Esophagus squamous epithelium (tissue), 5 donors: ENCODE data around the gene TSPAN15. TPM values are rescaled to one million over a fixed set of nuclear protein-coding genes. Genes with fewer than 3 reads are reported as not detected.
A peak's percentile ranks its signal among the peaks of the same experiment; 100 is the strongest.

Source experiments
- DNase-seq: peaks from one replicate; lab custom pipeline; 2025; lab: John Stamatoyannopoulos, UW
- H3K27ac ChIP-seq, 4 donors: fragments of 200-600 bp; sonication (generic); one replicate each; pipeline ENCODE4 v1.5.1; 2016 to 2019; ENCODE audit warnings: mild to moderate bottlenecking in 1 of 4
- H3K27me3 ChIP-seq, 4 donors: fragments of 200-600 bp; sonication (generic); 1 replicate in 3 of 4; 2 replicates in 1 of 4; pipeline versions ENCODE4 v1.5.1 to v1.6.0; 2017 to 2021; ENCODE audit warnings: antibody characterized with exemption in 1 of 4
- H3K36me3 ChIP-seq, 3 donors: fragments of 200-600 bp; sonication (generic); one replicate each; pipeline ENCODE4 v1.5.1; 2016 to 2019
- H3K4me1 ChIP-seq, 3 donors: fragments of 200-600 bp; sonication (generic); one replicate each; pipeline ENCODE4 v1.5.1; 2017 to 2019
- H3K4me3 ChIP-seq, 4 donors: fragments of 200-600 bp; sonication (generic); 1 replicate in 3 of 4; 2 replicates in 1 of 4; pipeline ENCODE4 v1.5.1; 2016 to 2019; ENCODE audit warnings: mild to moderate bottlenecking in 2 of 4, moderate library complexity in 1 of 4
- H3K9me3 ChIP-seq, 3 donors: fragments of 200-600 bp; sonication (generic); one replicate each; pipeline ENCODE4 v1.5.1; 2016 to 2019
- POLR2A ChIP-seq, 4 donors: fragments of 450-650 bp; IDR thresholded peaks; one replicate each; pipeline ENCODE4 v1.6.1; 2017; ENCODE audit warnings: antibody characterized with exemption in 4 of 4, mild to moderate bottlenecking in 4 of 4, moderate library complexity in 3 of 4
- WGBS, 2 donors: methylation state at CpG; one replicate each; pipeline ENCODE4 v1.1.5; 2018; 5-methylcytosine and 5-hydroxymethylcytosine counted together
- intact Hi-C: fragments of 100-400 bp; cut with DNase I; formaldehyde crosslinking; loops from one replicate; pipeline ENCODE4 v1.15.0; 2022
- total RNA-seq, 4 donors: library from RNA; depleted of rRNA; stranded (reverse); fragments of >200 nt; gene quantifications; one replicate each; pipeline ENCODE4 v1.1.0, GENCODE V29; 2016
- TF ChIP-seq, protein P1 (sequence below), 6 experiments: fragments of 450-650 bp in 4 of 6; fragments of 200-600 bp in 2 of 6; sonication (generic) in 2 of 6; IDR thresholded peaks; one replicate each; pipeline ENCODE4 v1.5.1; 2016 to 2019; ENCODE audit warnings: antibody characterized with exemption in 6 of 6, mild to moderate bottlenecking in 4 of 6, moderate library complexity in 4 of 6
- donor health status: DM: yes; HTN: yes; CAD: no.

The TSPAN15 gene
- total RNA-seq, 4 donors from 2014 or later, result 3.6 to 24.0 (median 18.5) TPM

- Histone ChIP-seq H3K27me3 (no peaks in the 10 kb centered on the region), H3K4me3 (no peak overlapping the region), H3K9me3 (no peaks in the 10 kb centered on the region), H3K27ac (peak overlapping the region in 1 of 4 donors; percentile 62), H3K36me3 (peaks cover 0 to 10% (median 0%) of the 10 kb centered on the region in 3 donors), H3K4me1 (peaks cover 0 to 18% (median 9%) of the 10 kb centered on the region in 3 donors)
- WGBS, 2 donors, result 91 to 92% methylated on average over 5 to 10 of the region's 15 CpGs
- TF ChIP-seq, protein P1, sequence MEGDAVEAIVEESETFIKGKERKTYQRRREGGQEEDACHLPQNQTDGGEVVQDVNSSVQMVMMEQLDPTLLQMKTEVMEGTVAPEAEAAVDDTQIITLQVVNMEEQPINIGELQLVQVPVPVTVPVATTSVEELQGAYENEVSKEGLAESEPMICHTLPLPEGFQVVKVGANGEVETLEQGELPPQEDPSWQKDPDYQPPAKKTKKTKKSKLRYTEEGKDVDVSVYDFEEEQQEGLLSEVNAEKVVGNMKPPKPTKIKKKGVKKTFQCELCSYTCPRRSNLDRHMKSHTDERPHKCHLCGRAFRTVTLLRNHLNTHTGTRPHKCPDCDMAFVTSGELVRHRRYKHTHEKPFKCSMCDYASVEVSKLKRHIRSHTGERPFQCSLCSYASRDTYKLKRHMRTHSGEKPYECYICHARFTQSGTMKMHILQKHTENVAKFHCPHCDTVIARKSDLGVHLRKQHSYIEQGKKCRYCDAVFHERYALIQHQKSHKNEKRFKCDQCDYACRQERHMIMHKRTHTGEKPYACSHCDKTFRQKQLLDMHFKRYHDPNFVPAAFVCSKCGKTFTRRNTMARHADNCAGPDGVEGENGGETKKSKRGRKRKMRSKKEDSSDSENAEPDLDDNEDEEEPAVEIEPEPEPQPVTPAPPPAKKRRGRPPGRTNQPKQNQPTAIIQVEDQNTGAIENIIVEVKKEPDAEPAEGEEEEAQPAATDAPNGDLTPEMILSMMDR (IDR thresholded peaks at IDR 0.05), result no peak
- TF ChIP-seq POLR2A (IDR thresholded peaks at IDR 0.05), result no peak
- intact Hi-C loops, result loop anchor here (5.0 kb wide), 2 partner anchors 78 to 93 kb away; no protein-coding TSS in a partner anchor
- no peak for DNase-seq
Observed at GRCh38 chr10:69505636-69506318, 54.5 kb downstream of the TSPAN15 start.

DNA sequence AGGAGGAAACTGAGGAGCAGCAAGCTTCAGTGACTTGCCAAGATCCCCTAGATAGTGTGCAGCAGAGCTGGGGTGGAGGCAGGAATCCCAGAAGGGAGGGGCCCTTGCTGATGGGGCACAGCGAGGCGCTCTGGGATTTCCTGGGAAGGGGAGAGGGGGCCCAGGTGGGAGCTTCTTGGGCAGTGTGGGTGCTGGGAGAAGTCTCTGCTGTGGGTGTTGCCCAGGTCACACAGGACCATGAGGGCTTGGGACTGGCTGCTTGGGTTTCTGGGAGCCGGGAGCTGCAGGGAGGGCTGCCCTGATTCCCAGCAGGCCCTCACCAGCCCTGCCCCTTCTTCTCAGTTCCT, 55.2 kb downstream of the TSPAN15 start:
- TF ChIP-seq, protein P1 (IDR thresholded peaks at IDR 0.05), result no peak
- no peak for TF ChIP-seq POLR2A (IDR thresholded peaks at IDR 0.05)
- Histone ChIP-seq H3K9me3 (no peaks in the 10 kb centered on the region), H3K4me1 (peaks cover 0 to 18% (median 9%) of the 10 kb centered on the region in 3 donors), H3K27ac (peak overlapping the region in 3 of 4 donors; percentile 25 to 67 (median 62)), H3K36me3 (peaks cover 0 to 10% (median 0%) of the 10 kb centered on the region in 3 donors), H3K4me3 (no peak overlapping the region), H3K27me3 (no peaks in the 10 kb centered on the region)
- no peak for DNase-seq
- intact Hi-C loops, result loop anchor here (5.0 kb wide), 2 partner anchors 79 to 94 kb away; no protein-coding TSS in a partner anchor
- WGBS, 2 donors, result 100% methylated on average over 1 of the region's 3 CpGs; no CpG with 5 or more reads in 1 of the 2 donors

GRCh38 chr10:69506834-69507713, 55.8 kb downstream of the TSPAN15 start:
- no peak for DNase-seq
- Histone ChIP-seq H3K27ac (peak overlapping the region; percentile 13 to 67 (median 62)), H3K4me1 (peaks cover 0 to 18% (median 9%) of the 10 kb centered on the region in 3 donors), H3K36me3 (peaks cover 0 to 15% (median 0%) of the 10 kb centered on the region in 3 donors), H3K4me3 (peak overlapping the region in 3 of 4 donors; percentile 21 to 57 (median 23)), H3K27me3 (no peaks in the 10 kb centered on the region), H3K9me3 (no peaks in the 10 kb centered on the region)
- TF ChIP-seq, protein P1 (IDR thresholded peaks at IDR 0.05), result no peak
- TF ChIP-seq POLR2A (IDR thresholded peaks at IDR 0.05), result no peak
- WGBS, 2 donors, result 40 to 56% methylated on average over 5 to 6 of the region's 19 CpGs
- intact Hi-C loops, result loop anchor here (5.0 kb wide), 2 partner anchors 80 to 95 kb away; no protein-coding TSS in a partner anchor

GRCh38 chr10:69508738-69509340, 57.6 kb downstream of the TSPAN15 start:
- TF ChIP-seq, protein P1 (IDR thresholded peaks at IDR 0.05), result no peak
- TF ChIP-seq POLR2A (IDR thresholded peaks at IDR 0.05), result no peak
- H3K27ac ChIP-seq, result no peak overlapping the region
- H3K4me1 ChIP-seq, result peaks cover 0 to 22% (median 9%) of the 10 kb centered on the region in 3 donors
- 81 to 96% methylated on average over 5 to 6 of the region's 7 CpGs for WGBS, 2 donors
- DNase-seq, result no peak
- peaks cover 0 to 7% (median 0%) of the 10 kb centered on the region in 3 donors for H3K36me3 ChIP-seq
- H3K9me3 ChIP-seq, result no peaks in the 10 kb centered on the region
- intact Hi-C loops, result loop anchor here (5.0 kb wide), 2 partner anchors 82 to 97 kb away; no protein-coding TSS in a partner anchor
- no peak overlapping the region for H3K4me3 ChIP-seq
- no peaks in the 10 kb centered on the region for H3K27me3 ChIP-seq
